GM12801 (cell line): ENCODE results near the gene PCF11.

ENCODE experiments used
- CTCF ChIP-seq: IDR thresholded peaks from one replicate; pipeline ENCODE4 v1.5.1; 2011; ENCODE audit warnings: control low read depth; ENCODE audit not compliant: insufficient read length; ENCODE audit errors: extremely low read depth

PCF11 gene

GRCh38 chr11:83120327-83120726, 36.6 kb upstream of the PCF11 start:
- no peak for TF ChIP-seq CTCF

GRCh38 chr11:83122050-83122449, 34.9 kb upstream of the PCF11 start:
- no peak for TF ChIP-seq CTCF

GRCh38 chr11:83122766-83123165, 34.2 kb upstream of the PCF11 start:
- TF ChIP-seq CTCF: no peak

GRCh38 chr11:83124636-83125424, 32.1 kb upstream of the PCF11 start:
- TF ChIP-seq CTCF: no peak

GRCh38 chr11:83125577-83125976, 31.4 kb upstream of the PCF11 start:
- TF ChIP-seq CTCF: no peak

- TF ChIP-seq CTCF: no peak
Measured at GRCh38 chr11:83127310-83127637, 29.7 kb upstream of the PCF11 start.

- no peak for TF ChIP-seq CTCF
Measured at GRCh38 chr11:83132191-83132590, 24.7 kb upstream of the PCF11 start.
